ENCODE data around the gene CD300LF.
A peak's percentile ranks its signal among the peaks of the same experiment; 100 is the strongest.

CD300LF gene

GRCh38 chr17:74737299-74738050, 24.8 kb upstream of the CD300LF start:
- TF ChIP-seq CTCF (IDR thresholded peaks at IDR 0.05; ENCODE audit: low read depth, low read length, missing control alignments): peak; percentile 79
- DNase-seq (ENCODE audit: low read depth): no peak
- H3K4me3 ChIP-seq (ENCODE audit: low read depth, low read length): peak overlapping the region; percentile 51

GRCh38 chr17:74736513-74737298, 24.0 kb upstream of the CD300LF start, which contains the start of gene RAB37:
TSS of gene RAB37 (plus strand) at chr17:74737256. CDS start at chr17:74737273, 17 bp downstream.
- DNase-seq (ENCODE audit: low read depth): no peak
- H3K4me3 ChIP-seq (ENCODE audit: low read depth, low read length): peak within 1 kb of the TSS; percentile 51
- TF ChIP-seq CTCF (IDR thresholded peaks at IDR 0.05; ENCODE audit: low read depth, low read length, missing control alignments): peak; percentile 65

- TF ChIP-seq CTCF (IDR thresholded peaks at IDR 0.05; ENCODE audit: low read depth, low read length, missing control alignments): no peak
- H3K4me3 ChIP-seq (ENCODE audit: low read depth, low read length): no peak overlapping the region
- DNase-seq (ENCODE audit: low read depth): no peak
These were observed 21.5 kb upstream of the CD300LF start for GRCh38 chr17:74734256-74734655.

GRCh38 chr17:74733365-74734122, 20.8 kb upstream of the CD300LF start:
- DNase-seq (ENCODE audit: low read depth): no peak
- TF ChIP-seq CTCF (IDR thresholded peaks at IDR 0.05; ENCODE audit: low read depth, low read length, missing control alignments): no peak
- no peak overlapping the region for H3K4me3 ChIP-seq (ENCODE audit: low read depth, low read length)

GRCh38 chr17:74732042-74732867, 19.5 kb upstream of the CD300LF start:
- no peak overlapping the region for H3K4me3 ChIP-seq (ENCODE audit: low read depth, low read length)
- no peak for TF ChIP-seq CTCF (IDR thresholded peaks at IDR 0.05; ENCODE audit: low read depth, low read length, missing control alignments)
- DNase-seq (ENCODE audit: low read depth): no peak

GRCh38 chr17:74731347-74731605, 18.6 kb upstream of the CD300LF start:
- H3K4me3 ChIP-seq (ENCODE audit: low read depth, low read length): no peak overlapping the region
- no peak for DNase-seq (ENCODE audit: low read depth)
- no peak for TF ChIP-seq CTCF (IDR thresholded peaks at IDR 0.05; ENCODE audit: low read depth, low read length, missing control alignments)
